Measurements from ENCODE around the gene ADISSP. TPM values are rescaled to one million over a fixed set of nuclear protein-coding genes. Genes with fewer than 3 reads are reported as not detected.

Gene ADISSP
- total and polyA plus RNA-seq, 12 donors: 7.7 to 21.0 (median 11.3) TPM

DNA sequence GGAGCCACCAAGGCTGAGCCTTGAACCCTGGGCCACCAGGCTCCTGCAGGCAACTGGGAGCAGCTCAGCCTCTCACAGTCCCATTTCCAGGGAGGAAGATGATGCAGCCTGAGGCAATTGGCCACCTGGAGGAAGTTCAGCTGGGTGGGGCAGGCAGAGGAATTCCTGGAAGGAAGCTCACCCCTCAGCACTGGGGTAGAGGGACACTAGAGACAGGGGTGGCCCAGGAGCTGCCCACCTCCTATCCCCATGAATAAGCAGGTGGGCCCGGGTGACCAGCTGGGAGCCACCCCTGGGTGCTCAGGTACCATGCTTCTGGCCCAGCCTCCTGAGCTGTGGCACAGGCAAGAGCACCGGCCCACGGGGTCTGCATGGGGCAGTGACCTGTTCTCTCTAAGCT, 38.7 kb downstream of the ADISSP start:
- 69 to 73% methylated on average over 3 of the region's 3 CpGs for WGBS, 2 donors
- DNase-seq (no peak), ATAC-seq (peak in 4 of 8 donors; percentile 12 to 45 (median 26))
- H3K27me3 ChIP-seq: peaks cover 0 to 64% (median 10%) of the 10 kb centered on the region in 7 donors
- intact Hi-C loops (cut with DNase I): no loop called here
- peak overlapping the region; percentile 36 to 96 (median 67) for H3K27ac ChIP-seq
- TF ChIP-seq CTCF (IDR thresholded peaks at IDR 0.05): no peak
- no peaks in the 10 kb centered on the region for H3K36me3 ChIP-seq
- no peaks in the 10 kb centered on the region for H3K9me3 ChIP-seq
- H3K4me3 ChIP-seq: no peak overlapping the region
- H3K4me1 ChIP-seq: peaks cover 12 to 62% (median 47%) of the 10 kb centered on the region in 9 donors

GRCh38 chr20:3728354-3728753, 39.2 kb downstream of the ADISSP start:
- no peak for DNase-seq
- intact Hi-C loops (cut with DNase I): no loop called here

GRCh38 chr20:3727401-3728021, 40.0 kb downstream of the ADISSP start:
- intact Hi-C loops (cut with DNase I): no loop called here
- Histone ChIP-seq H3K4me3 (peak overlapping the region in 4 of 10 donors; percentile 0 to 26 (median 16)), H3K9me3 (no peaks in the 10 kb centered on the region), H3K27me3 (peaks cover 0 to 53% (median 10%) of the 10 kb centered on the region in 7 donors), H3K27ac (peak overlapping the region in 8 of 10 donors; percentile 36 to 96 (median 68)), H3K36me3 (no peaks in the 10 kb centered on the region), H3K4me1 (peaks cover 12 to 60% (median 47%) of the 10 kb centered on the region in 9 donors)
- DNase-seq: no peak
- TF ChIP-seq CTCF (IDR thresholded peaks at IDR 0.05): no peak
- ATAC-seq: peak in 6 of 8 donors; percentile 16 to 47 (median 36)
- WGBS, 2 donors: 34 to 44% methylated on average over 11 of the region's 11 CpGs

More at GRCh38 chr20:3728354-3728753, 39.2 kb downstream of the ADISSP start:
- Histone ChIP-seq H3K4me1 (peaks cover 12 to 60% (median 47%) of the 10 kb centered on the region in 9 donors), H3K27me3 (peaks cover 0 to 61% (median 10%) of the 10 kb centered on the region in 7 donors), H3K4me3 (no peak overlapping the region), H3K27ac (peak overlapping the region; percentile 36 to 96 (median 67)), H3K9me3 (no peaks in the 10 kb centered on the region), H3K36me3 (no peaks in the 10 kb centered on the region)
- ATAC-seq: no peak
- WGBS, 2 donors: 89% methylated on average over 5 of the region's 5 CpGs
- TF ChIP-seq CTCF (IDR thresholded peaks at IDR 0.05): no peak

DNA sequence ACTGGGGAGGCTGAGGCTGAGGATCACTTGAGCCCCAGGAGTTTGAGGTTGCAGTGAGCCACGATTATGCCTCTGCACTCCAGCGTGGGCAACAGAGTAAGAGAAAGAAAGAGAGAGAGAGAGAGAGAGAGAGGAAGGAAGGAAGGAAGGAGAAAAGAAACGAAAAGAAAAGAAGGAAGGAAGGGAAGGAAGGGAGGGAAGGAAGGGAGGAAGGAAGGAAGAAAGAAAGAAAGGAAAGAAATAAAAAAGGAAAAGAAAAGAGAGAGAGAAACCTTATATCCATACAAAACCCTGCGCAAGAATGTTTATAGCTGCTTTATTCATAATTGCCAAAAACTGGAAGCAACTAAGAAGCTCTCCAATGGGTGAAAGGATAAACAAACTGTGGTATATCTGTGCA, 43.2 kb downstream of the ADISSP start:
- no peak for TF ChIP-seq CTCF (IDR thresholded peaks at IDR 0.05)
- DNase-seq: no peak
- H3K9me3 ChIP-seq: no peaks in the 10 kb centered on the region
- peaks cover 8 to 31% (median 24%) of the 10 kb centered on the region in 9 donors for H3K4me1 ChIP-seq
- peaks cover 0 to 36% (median 4%) of the 10 kb centered on the region in 7 donors for H3K27me3 ChIP-seq
- H3K36me3 ChIP-seq: no peaks in the 10 kb centered on the region
- intact Hi-C loops (cut with DNase I): loop anchor here in 1 of 10 donors (5.0 kb wide), 1 partner anchor 43 kb away; the partner anchor contains the start of gene ADISSP
- no peak overlapping the region for H3K4me3 ChIP-seq
- no peak for ATAC-seq
- WGBS, 2 donors: 69 to 76% methylated on average over 4 of the region's 4 CpGs
- H3K27ac ChIP-seq: no peak overlapping the region

All from heart right ventricle (tissue), 16 donors.